Sigmoid colon (tissue), 4 donors: ENCODE data around the gene CAMTA1.

Experiments
- POLR2AphosphoS5 ChIP-seq, 4 donors: sonication (generic); formaldehyde crosslinking; IDR thresholded peaks; one replicate each; pipeline ENCODE4 v1.6.1; 2017; ENCODE audit warnings: antibody characterized with exemption in 4 of 4
- TF ChIP-seq, protein P1 (sequence below), 4 experiments: fragments of 450-650 bp in 3 of 4; fragments of 200-600 bp in 1 of 4; IDR thresholded peaks; one replicate each; pipeline ENCODE4 v1.5.1; 2016 to 2019; ENCODE audit warnings: antibody characterized with exemption in 4 of 4, mild to moderate bottlenecking in 3 of 4, moderate library complexity in 2 of 4

DNA sequence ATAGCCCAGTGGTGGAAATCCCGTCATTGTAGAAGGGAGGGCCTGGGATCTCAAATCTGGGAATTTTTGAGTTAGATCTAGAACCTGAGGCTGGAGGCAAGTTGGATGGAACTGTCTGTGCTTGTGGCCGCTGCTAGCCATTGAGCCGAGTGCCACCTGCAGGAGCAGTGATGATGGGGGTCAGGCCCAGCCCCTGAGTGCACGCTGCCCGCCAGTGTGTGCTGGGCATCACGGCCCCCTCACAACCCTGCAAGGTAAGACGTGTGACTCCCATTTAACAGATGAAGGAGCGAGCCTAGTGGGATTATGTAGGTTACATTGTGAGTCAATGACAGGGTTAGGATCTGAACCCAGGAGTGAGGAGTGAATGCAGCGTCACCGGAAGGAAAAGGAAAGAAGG is 407.2 kb downstream of the CAMTA1 start:
- TF ChIP-seq, protein P1, sequence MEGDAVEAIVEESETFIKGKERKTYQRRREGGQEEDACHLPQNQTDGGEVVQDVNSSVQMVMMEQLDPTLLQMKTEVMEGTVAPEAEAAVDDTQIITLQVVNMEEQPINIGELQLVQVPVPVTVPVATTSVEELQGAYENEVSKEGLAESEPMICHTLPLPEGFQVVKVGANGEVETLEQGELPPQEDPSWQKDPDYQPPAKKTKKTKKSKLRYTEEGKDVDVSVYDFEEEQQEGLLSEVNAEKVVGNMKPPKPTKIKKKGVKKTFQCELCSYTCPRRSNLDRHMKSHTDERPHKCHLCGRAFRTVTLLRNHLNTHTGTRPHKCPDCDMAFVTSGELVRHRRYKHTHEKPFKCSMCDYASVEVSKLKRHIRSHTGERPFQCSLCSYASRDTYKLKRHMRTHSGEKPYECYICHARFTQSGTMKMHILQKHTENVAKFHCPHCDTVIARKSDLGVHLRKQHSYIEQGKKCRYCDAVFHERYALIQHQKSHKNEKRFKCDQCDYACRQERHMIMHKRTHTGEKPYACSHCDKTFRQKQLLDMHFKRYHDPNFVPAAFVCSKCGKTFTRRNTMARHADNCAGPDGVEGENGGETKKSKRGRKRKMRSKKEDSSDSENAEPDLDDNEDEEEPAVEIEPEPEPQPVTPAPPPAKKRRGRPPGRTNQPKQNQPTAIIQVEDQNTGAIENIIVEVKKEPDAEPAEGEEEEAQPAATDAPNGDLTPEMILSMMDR (IDR thresholded peaks at IDR 0.05) = no peak
- TF ChIP-seq POLR2AphosphoS5 (IDR thresholded peaks at IDR 0.05) = no peak
